Suprapubic skin (tissue), 3 donors: ENCODE results near the gene MCTP1.

Experiments used
- POLR2AphosphoS5 ChIP-seq, 3 donors: sonication (generic); formaldehyde crosslinking; IDR thresholded peaks; one replicate each; pipeline ENCODE4 v1.6.1; 2017; ENCODE audit warnings: antibody characterized with exemption in 3 of 3
- TF ChIP-seq, protein P1 (sequence below), 2 donors: fragments of 200-600 bp in 1 of 2; fragments of 450-650 bp in 1 of 2; sonication (generic) in 1 of 2; IDR thresholded peaks; one replicate each; pipeline ENCODE4 v1.5.1; 2016 to 2019; ENCODE audit warnings: antibody characterized with exemption in 2 of 2, mild to moderate bottlenecking in 1 of 2, moderate library complexity in 1 of 2

DNA sequence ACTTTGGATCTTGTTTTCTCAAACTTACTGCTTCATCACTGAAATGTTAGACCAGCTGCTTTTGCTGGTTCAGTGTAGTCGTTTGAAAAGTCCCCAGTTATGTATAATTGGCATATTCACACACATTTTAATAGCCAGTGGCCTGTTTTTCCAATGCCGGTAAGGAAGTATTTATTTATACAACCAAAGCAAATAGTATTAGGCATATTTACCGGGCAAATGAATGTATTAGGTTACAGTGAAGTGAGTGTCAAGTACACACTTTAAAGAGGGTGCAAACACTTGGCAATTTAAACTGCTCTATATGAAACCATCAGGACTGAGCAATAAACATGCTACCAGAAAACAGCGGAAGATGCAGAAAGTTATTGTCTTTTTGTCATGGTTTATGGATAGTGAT, 242.9 kb downstream of the MCTP1 start:
- TF ChIP-seq, protein P1, sequence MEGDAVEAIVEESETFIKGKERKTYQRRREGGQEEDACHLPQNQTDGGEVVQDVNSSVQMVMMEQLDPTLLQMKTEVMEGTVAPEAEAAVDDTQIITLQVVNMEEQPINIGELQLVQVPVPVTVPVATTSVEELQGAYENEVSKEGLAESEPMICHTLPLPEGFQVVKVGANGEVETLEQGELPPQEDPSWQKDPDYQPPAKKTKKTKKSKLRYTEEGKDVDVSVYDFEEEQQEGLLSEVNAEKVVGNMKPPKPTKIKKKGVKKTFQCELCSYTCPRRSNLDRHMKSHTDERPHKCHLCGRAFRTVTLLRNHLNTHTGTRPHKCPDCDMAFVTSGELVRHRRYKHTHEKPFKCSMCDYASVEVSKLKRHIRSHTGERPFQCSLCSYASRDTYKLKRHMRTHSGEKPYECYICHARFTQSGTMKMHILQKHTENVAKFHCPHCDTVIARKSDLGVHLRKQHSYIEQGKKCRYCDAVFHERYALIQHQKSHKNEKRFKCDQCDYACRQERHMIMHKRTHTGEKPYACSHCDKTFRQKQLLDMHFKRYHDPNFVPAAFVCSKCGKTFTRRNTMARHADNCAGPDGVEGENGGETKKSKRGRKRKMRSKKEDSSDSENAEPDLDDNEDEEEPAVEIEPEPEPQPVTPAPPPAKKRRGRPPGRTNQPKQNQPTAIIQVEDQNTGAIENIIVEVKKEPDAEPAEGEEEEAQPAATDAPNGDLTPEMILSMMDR (IDR thresholded peaks at IDR 0.05): no peak
- no peak for TF ChIP-seq POLR2AphosphoS5 (IDR thresholded peaks at IDR 0.05)
